CD14-positive monocyte (primary cell): ENCODE measurements around the gene ILDR2. TPM values are rescaled to one million over a fixed set of nuclear protein-coding genes. Genes with fewer than 3 reads are reported as not detected.

Experiments
- DNase-seq, 3 donors: peaks; one replicate each; pipeline ENCODE4 v3.0.0-alpha.2; 2011 to 2022
- H2AFZ ChIP-seq: 2 replicates; pipeline ENCODE4 v1.6.0; 2012; ENCODE audit warnings: mild to moderate bottlenecking, low read depth, low read length, inconsistent platforms; ENCODE audit not compliant: insufficient read depth, poor library complexity, severe bottlenecking
- H3K27ac ChIP-seq, 2 donors: 1 replicate in 1 of 2; 2 replicates in 1 of 2; pipeline ENCODE4 v1.5.1; 2012 to 2013; ENCODE audit warnings: low read length in 2 of 2, control low read depth in 1 of 2, inconsistent platforms in 1 of 2, low read depth in 1 of 2, mild to moderate bottlenecking in 1 of 2
- H3K27me3 ChIP-seq, 2 donors: one replicate each; pipeline versions ENCODE4 v1.6.0 to v1.6.1; 2011 to 2013; ENCODE audit warnings: low read length in 2 of 2; ENCODE audit not compliant: control insufficient read depth in 2 of 2, insufficient read depth in 2 of 2
- H3K36me3 ChIP-seq, 2 donors: replicated peaks in 1 of 2; 1 replicate in 1 of 2; 2 replicates in 1 of 2; pipeline versions ENCODE4 v1.5.1 to v1.6.1; 2012 to 2013; ENCODE audit warnings: low read length in 2 of 2, control low read depth in 1 of 2, inconsistent platforms in 1 of 2, mild to moderate bottlenecking in 1 of 2; ENCODE audit not compliant: insufficient read depth in 2 of 2, control insufficient read depth in 1 of 2
- H3K4me1 ChIP-seq, 2 donors: 1 replicate in 1 of 2; 2 replicates in 1 of 2; pipeline versions ENCODE4 v1.5.1 to v1.6.1; 2012 to 2013; ENCODE audit warnings: low read length in 2 of 2, control low read depth in 1 of 2, inconsistent platforms in 1 of 2, mild to moderate bottlenecking in 1 of 2, moderate library complexity in 1 of 2; ENCODE audit not compliant: insufficient read depth in 2 of 2, control insufficient read depth in 1 of 2
- H3K4me2 ChIP-seq: replicated peaks from 2 replicates; pipeline ENCODE3; 2012; ENCODE audit warnings: low read length, moderate library complexity, mild to moderate bottlenecking; ENCODE audit not compliant: poor library complexity, severe bottlenecking; ENCODE audit errors: extremely low read depth
- H3K4me3 ChIP-seq, 3 experiments: fragments of 200-600 bp in 1 of 3; sonication (generic) in 1 of 3; replicated peaks in 1 of 3; 1 replicate in 2 of 3; 2 replicates in 1 of 3; pipeline ENCODE4 v1.5.1; 2011 to 2013; ENCODE audit warnings: low read length in 3 of 3, mild to moderate bottlenecking in 3 of 3, control low read depth in 2 of 3, low read depth in 2 of 3, inconsistent platforms in 1 of 3, moderate library complexity in 1 of 3
- H3K79me2 ChIP-seq: 2 replicates; pipeline ENCODE4 v1.6.0; 2012; ENCODE audit warnings: mild to moderate bottlenecking, control low read depth, inconsistent platforms, low read length, moderate library complexity; ENCODE audit not compliant: insufficient read depth
- H3K9ac ChIP-seq: 2 replicates; pipeline ENCODE4 v1.6.0; 2017; ENCODE audit warnings: low read length, mild to moderate bottlenecking; ENCODE audit not compliant: insufficient read depth, poor library complexity, severe bottlenecking
- H3K9me3 ChIP-seq, 2 donors: replicated peaks in 1 of 2; 1 replicate in 1 of 2; 2 replicates in 1 of 2; pipeline versions ENCODE4 v1.5.1 to v1.6.1; 2012 to 2013; ENCODE audit warnings: low read length in 2 of 2, control low read depth in 1 of 2; ENCODE audit not compliant: control insufficient read depth in 1 of 2, insufficient read depth in 1 of 2
- H4K20me1 ChIP-seq: 2 replicates; pipeline ENCODE4 v1.6.0; 2012; ENCODE audit warnings: mild to moderate bottlenecking, low read length, control low read depth, moderate library complexity; ENCODE audit not compliant: insufficient read depth
- H3K27ac Mint-ChIP-seq, 7 donors: one replicate each; pipeline ENCODE4 v1.8.0; 2020; ENCODE audit warnings: mild to moderate bottlenecking in 7 of 7, mixed read lengths in 7 of 7, moderate library complexity in 6 of 7, inconsistent platforms in 2 of 7
- H3K27me3 Mint-ChIP-seq, 3 donors: one replicate each; pipeline ENCODE4 v1.8.0; 2021 to 2022; ENCODE audit warnings: low read depth in 3 of 3, mild to moderate bottlenecking in 3 of 3, mixed read lengths in 3 of 3, moderate library complexity in 3 of 3, inconsistent platforms in 1 of 3
- H3K36me3 Mint-ChIP-seq, 2 donors: one replicate each; pipeline ENCODE4 v1.8.0; 2020; ENCODE audit warnings: mixed read lengths in 2 of 2, inconsistent platforms in 1 of 2, mild to moderate bottlenecking in 1 of 2
- H3K4me1 Mint-ChIP-seq: one replicate; pipeline ENCODE4 v1.8.0; 2020; ENCODE audit warnings: mild to moderate bottlenecking, mixed read lengths
- H3K4me3 Mint-ChIP-seq, 2 donors: one replicate each; pipeline ENCODE4 v1.8.0; 2020; ENCODE audit warnings: mild to moderate bottlenecking in 2 of 2, mixed read lengths in 2 of 2, moderate library complexity in 1 of 2
- H3K9me3 Mint-ChIP-seq, 7 donors: one replicate each; pipeline ENCODE4 v1.8.0; 2020 to 2022; ENCODE audit warnings: mixed read lengths in 7 of 7, mild to moderate bottlenecking in 6 of 7, moderate library complexity in 6 of 7, inconsistent platforms in 2 of 7
- CTCF ChIP-seq: fragments of 200-600 bp; IDR thresholded peaks from one replicate; pipeline ENCODE4 v1.8.0; 2022; ENCODE audit warnings: antibody characterized with exemption, mild to moderate bottlenecking
- WGBS: methylation state at CpG from one replicate; pipeline ENCODE4 v1.1.5; 2013; ENCODE audit warnings: missing lambda C conversion rate; ENCODE audit not compliant: insufficient coverage; 5-methylcytosine and 5-hydroxymethylcytosine counted together
- intact Hi-C, 2 donors: fragments of 100-400 bp; cut with micrococcal nuclease; formaldehyde crosslinking; loops; one replicate each; pipeline versions ENCODE4 v1.15.0 to v1.15.1; 2023
- polyA plus RNA-seq, 3 donors: library from polyadenylated mRNA; depleted of rRNA in 1 of 3; unstranded in 2 of 3; stranded (reverse) in 1 of 3; fragments of 300-500 nt in 2 of 3; fragments of >200 nt in 1 of 3; fragmentation: Illumina TruSeq in 2 of 3; gene quantifications; 1 replicate in 2 of 3; 2 replicates in 1 of 3; pipeline ENCODE4 v1.2.3, GENCODE V29; 2012 to 2021

Gene ILDR2
- polyA plus RNA-seq, 3 donors, result not detected

- no peaks in the 10 kb centered on the region for H3K36me3 Mint-ChIP-seq
- 100% methylated on average over 2 of the region's 2 CpGs for WGBS
- H3K27me3 Mint-ChIP-seq, result no peaks in the 10 kb centered on the region
- no peak overlapping the region for H3K9ac ChIP-seq
- H3K4me3 Mint-ChIP-seq, result no peak overlapping the region
- H3K9me3 ChIP-seq, result no peaks in the 10 kb centered on the region
- no peak overlapping the region for H3K4me2 ChIP-seq
- H3K4me1 ChIP-seq, result peaks cover 11 to 28% of the 10 kb centered on the region in 2 donors
- no peak overlapping the region for H3K27ac ChIP-seq
- no peak overlapping the region for H3K27ac Mint-ChIP-seq
- H3K36me3 ChIP-seq, result no peaks in the 10 kb centered on the region
- no peaks in the 10 kb centered on the region for H3K27me3 ChIP-seq
- H3K4me3 ChIP-seq, result no peak overlapping the region
- H3K79me2 ChIP-seq, result no peaks in the 10 kb centered on the region
- TF ChIP-seq CTCF, result no peak
- no peak for DNase-seq
- H3K4me1 Mint-ChIP-seq, result peaks cover 28% of the 10 kb centered on the region
- H3K9me3 Mint-ChIP-seq, result peaks cover 0 to 3% (median 0%) of the 10 kb centered on the region in 7 donors
- intact Hi-C loops, result no loop called here
- H4K20me1 ChIP-seq, result no peaks in the 10 kb centered on the region
- no peak overlapping the region for H2AFZ ChIP-seq
Observed at GRCh38 chr1:167012570-167012969, 37.2 kb upstream of the ILDR2 start.

GRCh38 chr1:167011560-167012191 is 36.3 kb upstream of the ILDR2 start:
- Histone ChIP-seq H3K9ac (no peak overlapping the region), H3K4me3 (no peak overlapping the region), H3K27me3 (no peaks in the 10 kb centered on the region), H4K20me1 (no peaks in the 10 kb centered on the region), H3K79me2 (no peaks in the 10 kb centered on the region), H3K4me1 (peaks cover 11 to 26% of the 10 kb centered on the region in 2 donors), H3K36me3 (no peaks in the 10 kb centered on the region), H3K4me2 (no peak overlapping the region), H2AFZ (no peak overlapping the region), H3K9me3 (no peaks in the 10 kb centered on the region), H3K27ac (no peak overlapping the region)
- Mint-ChIP-seq H3K4me3 (no peak overlapping the region), H3K9me3 (peaks cover 0 to 3% (median 0%) of the 10 kb centered on the region in 7 donors), H3K27me3 (no peaks in the 10 kb centered on the region), H3K36me3 (no peaks in the 10 kb centered on the region), H3K27ac (no peak overlapping the region), H3K4me1 (peaks cover 25% of the 10 kb centered on the region)
- DNase-seq, result no peak
- intact Hi-C loops, result no loop called here
- no peak for TF ChIP-seq CTCF
- no CpG with 5 or more reads among the region's 1 CpG for whole genome bisulfite sequencing
